Measurements from ENCODE around the gene JAKMIP2.
A peak's percentile ranks its signal among the peaks of the same experiment; 100 is the strongest.
"Not testable (repeated sequence)": the region's sequence is repeated elsewhere in the genome, so short reads cannot be mapped to it uniquely, and the experiment has no call there.

The JAKMIP2 gene

DNA sequence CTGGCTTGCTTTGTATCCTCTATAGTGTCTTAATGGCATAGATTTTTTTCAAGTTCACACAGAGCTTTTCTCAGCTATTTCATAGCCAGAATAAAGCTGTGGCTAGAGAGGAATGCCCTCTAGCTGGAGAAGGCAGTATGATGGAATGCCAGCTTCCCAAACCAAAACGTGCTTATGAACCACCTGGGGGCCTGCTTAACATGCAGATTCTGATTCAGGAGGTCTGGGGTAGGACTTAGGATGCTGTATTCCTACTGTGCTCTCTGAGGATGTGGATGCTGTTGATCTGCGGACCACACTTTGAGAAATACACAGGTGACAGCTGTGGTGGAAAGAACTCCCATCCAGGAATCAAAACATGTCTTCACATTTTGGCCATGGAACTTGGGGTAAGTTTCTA is 222.8 kb downstream of the JAKMIP2 start:
- TF ChIP-seq, protein P1, sequence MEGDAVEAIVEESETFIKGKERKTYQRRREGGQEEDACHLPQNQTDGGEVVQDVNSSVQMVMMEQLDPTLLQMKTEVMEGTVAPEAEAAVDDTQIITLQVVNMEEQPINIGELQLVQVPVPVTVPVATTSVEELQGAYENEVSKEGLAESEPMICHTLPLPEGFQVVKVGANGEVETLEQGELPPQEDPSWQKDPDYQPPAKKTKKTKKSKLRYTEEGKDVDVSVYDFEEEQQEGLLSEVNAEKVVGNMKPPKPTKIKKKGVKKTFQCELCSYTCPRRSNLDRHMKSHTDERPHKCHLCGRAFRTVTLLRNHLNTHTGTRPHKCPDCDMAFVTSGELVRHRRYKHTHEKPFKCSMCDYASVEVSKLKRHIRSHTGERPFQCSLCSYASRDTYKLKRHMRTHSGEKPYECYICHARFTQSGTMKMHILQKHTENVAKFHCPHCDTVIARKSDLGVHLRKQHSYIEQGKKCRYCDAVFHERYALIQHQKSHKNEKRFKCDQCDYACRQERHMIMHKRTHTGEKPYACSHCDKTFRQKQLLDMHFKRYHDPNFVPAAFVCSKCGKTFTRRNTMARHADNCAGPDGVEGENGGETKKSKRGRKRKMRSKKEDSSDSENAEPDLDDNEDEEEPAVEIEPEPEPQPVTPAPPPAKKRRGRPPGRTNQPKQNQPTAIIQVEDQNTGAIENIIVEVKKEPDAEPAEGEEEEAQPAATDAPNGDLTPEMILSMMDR (IDR thresholded peaks at IDR 0.05; ENCODE audit: extremely low read depth, insufficient read depth, missing control alignments): no peak
- in situ Hi-C loops (cut with MboI; ENCODE audit: low pct_unique_long_range_greater_than_20kb, low sequenced_read_pairs, unreplicated experiment): loop anchor here (25.0 kb wide), 1 partner anchor 97 kb away; no protein-coding TSS in a partner anchor
- no peak for DNase-seq (ENCODE audit: low spot score)

DNA sequence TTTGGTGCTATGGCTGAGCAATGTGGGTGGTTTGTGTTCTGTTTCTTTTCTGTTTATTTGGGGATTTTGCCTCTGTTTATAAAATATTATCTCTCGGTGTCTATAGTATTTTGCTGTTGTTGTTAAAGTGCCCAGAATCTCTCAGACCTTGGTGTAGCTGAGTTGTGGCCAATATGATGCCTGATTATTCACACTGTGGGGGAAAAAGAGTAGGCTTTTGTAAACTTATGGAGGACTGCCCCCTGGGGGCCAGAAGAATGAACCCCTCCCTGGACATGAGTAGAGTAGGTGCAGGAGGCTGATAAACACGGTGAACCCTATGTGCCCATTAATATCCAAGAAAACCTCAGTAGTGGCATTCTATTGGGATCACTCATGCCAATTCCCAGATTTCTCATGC is 223.7 kb downstream of the JAKMIP2 start:
- DNase-seq (ENCODE audit: low spot score): peak; percentile 34
- TF ChIP-seq, protein P1 (IDR thresholded peaks at IDR 0.05; ENCODE audit: extremely low read depth, insufficient read depth, missing control alignments): peak; percentile 54
- in situ Hi-C loops (cut with MboI; ENCODE audit: low pct_unique_long_range_greater_than_20kb, low sequenced_read_pairs, unreplicated experiment): loop anchor here (25.0 kb wide), 1 partner anchor 97 kb away; no protein-coding TSS in a partner anchor

DNA sequence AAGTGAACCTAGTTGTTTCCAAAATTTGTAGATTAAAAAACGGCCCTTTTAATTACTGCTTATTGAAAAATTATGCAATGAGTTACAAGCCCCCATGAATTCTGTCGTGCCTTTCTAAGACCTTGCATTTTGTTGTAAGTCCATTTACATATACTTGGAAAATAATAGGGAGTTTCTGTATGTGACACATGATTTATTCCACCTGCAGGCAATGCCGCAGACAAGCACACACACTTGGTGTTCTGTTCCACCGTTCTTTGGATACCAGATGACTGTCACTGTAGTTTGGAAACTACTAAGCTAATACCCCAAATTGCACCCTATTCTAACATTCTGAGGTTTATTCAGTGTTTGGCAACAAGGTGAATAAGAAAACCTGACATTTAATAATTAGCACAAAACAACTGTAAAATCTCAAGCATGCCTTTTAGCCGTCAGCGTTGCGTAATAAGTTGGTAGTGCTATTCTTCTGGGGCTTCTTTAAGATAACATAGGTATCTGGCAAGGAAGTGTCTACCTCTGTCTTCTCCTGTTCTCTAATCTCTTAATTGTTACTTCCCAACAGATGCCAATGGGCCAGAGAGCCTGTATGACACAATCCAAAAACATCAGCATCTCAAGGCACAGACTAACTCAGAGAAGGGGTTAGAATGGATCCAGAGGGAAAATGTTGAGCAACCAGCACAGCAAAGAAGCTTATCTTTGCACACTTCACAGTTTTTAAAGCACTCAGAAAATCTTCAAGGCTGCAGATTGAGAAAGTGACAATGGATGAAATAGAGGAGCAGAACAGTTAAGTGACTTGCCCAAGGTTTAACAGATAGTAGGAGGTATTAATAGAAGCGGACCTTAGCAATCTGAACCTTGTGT is 224.4 kb downstream of the JAKMIP2 start:
- in situ Hi-C loops (cut with MboI; ENCODE audit: low pct_unique_long_range_greater_than_20kb, low sequenced_read_pairs, unreplicated experiment): loop anchor here (25.0 kb wide), 1 partner anchor 96 kb away; no protein-coding TSS in a partner anchor
- TF ChIP-seq, protein P1 (IDR thresholded peaks at IDR 0.05; ENCODE audit: extremely low read depth, insufficient read depth, missing control alignments): no peak
- no peak for DNase-seq (ENCODE audit: low spot score)

DNA sequence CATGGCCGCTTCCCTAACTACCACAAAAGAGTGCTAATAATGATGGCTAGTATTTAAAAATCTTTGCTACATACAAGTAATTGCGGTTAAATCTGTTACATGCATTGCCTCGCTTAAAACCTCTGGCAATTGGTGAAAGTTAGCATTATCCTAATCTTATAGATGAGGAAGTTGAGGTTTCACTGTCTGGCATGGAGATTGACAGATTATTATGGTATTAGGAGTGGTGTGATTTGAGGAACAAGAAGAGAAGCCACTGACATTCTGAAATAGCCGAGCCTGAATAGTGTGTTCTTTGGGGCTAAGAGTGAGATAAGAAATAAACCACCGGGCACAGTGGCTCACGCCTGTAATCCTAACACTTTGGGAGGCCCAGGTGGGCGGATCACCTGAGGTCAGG is 227.4 kb downstream of the JAKMIP2 start:
- TF ChIP-seq, protein P1 (IDR thresholded peaks at IDR 0.05; ENCODE audit: extremely low read depth, insufficient read depth, missing control alignments): no peak
- in situ Hi-C loops (cut with MboI; ENCODE audit: low pct_unique_long_range_greater_than_20kb, low sequenced_read_pairs, unreplicated experiment): loop anchor here (25.0 kb wide), 1 partner anchor 93 kb away; no protein-coding TSS in a partner anchor
- DNase-seq (ENCODE audit: low spot score): no peak

DNA sequence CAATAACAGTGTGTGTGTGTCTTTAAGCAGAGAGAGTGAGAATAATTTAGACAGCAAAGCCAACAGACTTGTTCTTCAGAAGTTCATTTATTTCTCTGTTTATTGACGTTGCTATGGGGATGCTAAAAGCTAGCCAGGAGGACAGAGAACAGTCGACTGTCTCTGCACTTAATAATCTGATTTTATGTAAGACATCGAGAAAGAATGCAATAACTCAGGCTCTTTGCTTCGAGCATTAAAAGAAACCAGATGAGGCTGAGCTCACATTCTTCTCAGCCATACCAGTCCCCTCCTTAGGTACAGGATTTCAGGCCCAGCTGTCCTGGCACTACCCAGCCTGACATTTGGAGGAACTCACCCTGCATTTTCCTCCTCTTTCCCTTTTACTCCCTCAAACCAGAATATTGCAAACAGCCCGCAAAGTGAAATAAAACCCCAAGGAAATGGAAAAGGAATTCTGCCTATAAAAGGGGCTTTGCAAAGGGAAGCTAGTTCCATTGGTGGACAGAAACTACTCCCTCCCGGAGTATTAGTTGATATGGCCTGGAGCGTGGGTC is 228.2 kb downstream of the JAKMIP2 start:
- TF ChIP-seq, protein P1 (IDR thresholded peaks at IDR 0.05; ENCODE audit: extremely low read depth, insufficient read depth, missing control alignments): no peak
- in situ Hi-C loops (cut with MboI; ENCODE audit: low pct_unique_long_range_greater_than_20kb, low sequenced_read_pairs, unreplicated experiment): loop anchor here (25.0 kb wide), 1 partner anchor 92 kb away; no protein-coding TSS in a partner anchor
- DNase-seq (ENCODE audit: low spot score): no peak

DNA sequence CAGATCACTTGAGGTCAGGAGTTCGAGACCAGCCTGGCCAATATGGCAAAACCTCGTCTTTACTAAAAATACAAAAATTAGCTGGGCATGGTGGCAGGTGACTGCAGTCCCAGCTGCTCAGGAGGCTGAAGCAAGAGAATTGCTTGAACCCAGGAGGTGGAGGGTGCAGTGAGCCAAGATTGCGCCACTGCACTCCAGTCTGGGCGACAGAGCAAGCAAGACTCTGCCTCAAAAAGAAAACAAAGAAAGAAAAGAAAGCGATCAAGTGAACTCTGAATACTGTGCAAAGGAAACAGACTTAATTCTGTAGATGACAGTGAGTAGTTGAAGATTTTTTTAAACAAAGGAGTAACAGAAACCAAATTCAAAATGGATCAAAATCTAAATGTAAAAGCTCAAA is 228.7 kb downstream of the JAKMIP2 start:
- in situ Hi-C loops (cut with MboI; ENCODE audit: low pct_unique_long_range_greater_than_20kb, low sequenced_read_pairs, unreplicated experiment): loop anchor here (25.0 kb wide), 1 partner anchor 92 kb away; no protein-coding TSS in a partner anchor
- DNase-seq (ENCODE audit: low spot score): not testable (repeated sequence)

DNA sequence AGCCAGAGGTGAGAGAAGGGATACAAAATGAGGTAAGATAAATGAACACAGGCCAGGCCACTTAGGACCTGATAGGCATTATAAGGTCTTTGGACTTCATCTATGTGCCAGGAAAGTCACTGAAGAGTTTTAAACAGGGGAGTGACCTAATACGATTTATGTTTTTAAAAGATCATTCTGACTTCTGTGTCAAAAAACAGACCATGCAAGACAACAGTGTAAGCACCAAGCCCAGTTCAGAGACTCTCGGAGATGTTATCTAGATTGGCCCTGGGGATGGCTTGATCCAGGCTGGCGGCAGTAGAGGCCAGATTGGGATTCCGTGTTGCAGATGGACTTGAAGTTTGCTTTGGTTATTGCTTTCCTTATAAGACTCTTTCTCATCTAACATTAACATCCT is 229.6 kb downstream of the JAKMIP2 start:
- TF ChIP-seq, protein P1 (IDR thresholded peaks at IDR 0.05; ENCODE audit: extremely low read depth, insufficient read depth, missing control alignments): no peak
- DNase-seq (ENCODE audit: low spot score): no peak
- in situ Hi-C loops (cut with MboI; ENCODE audit: low pct_unique_long_range_greater_than_20kb, low sequenced_read_pairs, unreplicated experiment): loop anchor here (25.0 kb wide), 1 partner anchor 91 kb away; no protein-coding TSS in a partner anchor
